Neutrophil (primary cell): ENCODE data around the gene VSIR.

ENCODE experiments used
- H3K27ac ChIP-seq: fragments of 200-600 bp; sonication (generic); 2 replicates; pipeline ENCODE4 v1.5.1; 2016; ENCODE audit warnings: mild to moderate bottlenecking, moderate library complexity
- H3K27me3 ChIP-seq: fragments of 200-600 bp; sonication (generic); 2 replicates; pipeline ENCODE4 v1.6.0; 2016; ENCODE audit warnings: mild to moderate bottlenecking
- H3K36me3 ChIP-seq: fragments of 200-600 bp; sonication (generic); 2 replicates; pipeline ENCODE4 v1.5.1; 2017
- H3K4me1 ChIP-seq, 2 experiments: fragments of 200-600 bp in 1 of 2; sonication (generic) in 1 of 2; 1 replicate in 1 of 2; 2 replicates in 1 of 2; pipeline versions ENCODE4 v1.5.1 to v1.6.1; 2013 to 2016; ENCODE audit warnings: low read depth in 1 of 2, low read length in 1 of 2, mild to moderate bottlenecking in 1 of 2, moderate library complexity in 1 of 2; ENCODE audit not compliant: control insufficient read depth in 1 of 2, insufficient read depth in 1 of 2
- H3K4me3 ChIP-seq, 2 experiments: fragments of 200-600 bp in 1 of 2; sonication (generic) in 1 of 2; 1 replicate in 1 of 2; 2 replicates in 1 of 2; pipeline ENCODE4 v1.5.1; 2013 to 2016; ENCODE audit warnings: low read depth in 1 of 2, low read length in 1 of 2, mild to moderate bottlenecking in 1 of 2, moderate library complexity in 1 of 2
- H3K9me3 ChIP-seq: fragments of 200-600 bp; sonication (generic); 2 replicates; pipeline ENCODE4 v1.5.1; 2016
- TF ChIP-seq, protein P1 (sequence below): fragments of 200-600 bp; sonication (generic); IDR thresholded peaks from 2 replicates; pipeline ENCODE4 v1.5.1; 2016; ENCODE audit warnings: antibody characterized with exemption

Gene VSIR

DNA sequence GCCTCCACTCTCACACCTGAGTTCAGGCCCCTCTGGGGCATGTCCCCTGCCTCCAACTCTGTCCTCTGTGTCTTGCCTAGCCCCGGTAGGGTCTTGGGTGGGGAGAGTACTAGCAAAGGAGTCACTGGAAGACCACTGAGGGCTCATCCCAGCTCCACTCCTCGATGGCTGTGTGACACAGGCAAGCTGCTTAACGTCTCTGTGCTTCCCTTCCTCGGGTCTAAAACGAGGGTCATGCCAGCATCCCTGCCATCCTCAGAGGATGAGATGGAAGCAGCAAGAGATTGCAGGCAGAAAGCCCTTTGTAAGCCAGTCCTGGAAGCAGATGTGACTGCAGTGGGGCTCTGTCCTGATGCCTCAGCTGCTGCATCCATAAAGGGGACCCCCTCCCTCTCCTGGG lies 38.5 kb downstream of the VSIR start:
- H3K4me3 ChIP-seq = peak overlapping the region; percentile 6 to 48
- H3K27me3 ChIP-seq = no peaks in the 10 kb centered on the region
- peaks cover 8% of the 10 kb centered on the region for H3K36me3 ChIP-seq
- H3K9me3 ChIP-seq = no peaks in the 10 kb centered on the region
- H3K4me1 ChIP-seq = peaks cover 98 to 100% of the 10 kb centered on the region in 2 experiments
- TF ChIP-seq, protein P1, sequence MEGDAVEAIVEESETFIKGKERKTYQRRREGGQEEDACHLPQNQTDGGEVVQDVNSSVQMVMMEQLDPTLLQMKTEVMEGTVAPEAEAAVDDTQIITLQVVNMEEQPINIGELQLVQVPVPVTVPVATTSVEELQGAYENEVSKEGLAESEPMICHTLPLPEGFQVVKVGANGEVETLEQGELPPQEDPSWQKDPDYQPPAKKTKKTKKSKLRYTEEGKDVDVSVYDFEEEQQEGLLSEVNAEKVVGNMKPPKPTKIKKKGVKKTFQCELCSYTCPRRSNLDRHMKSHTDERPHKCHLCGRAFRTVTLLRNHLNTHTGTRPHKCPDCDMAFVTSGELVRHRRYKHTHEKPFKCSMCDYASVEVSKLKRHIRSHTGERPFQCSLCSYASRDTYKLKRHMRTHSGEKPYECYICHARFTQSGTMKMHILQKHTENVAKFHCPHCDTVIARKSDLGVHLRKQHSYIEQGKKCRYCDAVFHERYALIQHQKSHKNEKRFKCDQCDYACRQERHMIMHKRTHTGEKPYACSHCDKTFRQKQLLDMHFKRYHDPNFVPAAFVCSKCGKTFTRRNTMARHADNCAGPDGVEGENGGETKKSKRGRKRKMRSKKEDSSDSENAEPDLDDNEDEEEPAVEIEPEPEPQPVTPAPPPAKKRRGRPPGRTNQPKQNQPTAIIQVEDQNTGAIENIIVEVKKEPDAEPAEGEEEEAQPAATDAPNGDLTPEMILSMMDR = no peak
- H3K27ac ChIP-seq = peak overlapping the region; percentile 96

DNA sequence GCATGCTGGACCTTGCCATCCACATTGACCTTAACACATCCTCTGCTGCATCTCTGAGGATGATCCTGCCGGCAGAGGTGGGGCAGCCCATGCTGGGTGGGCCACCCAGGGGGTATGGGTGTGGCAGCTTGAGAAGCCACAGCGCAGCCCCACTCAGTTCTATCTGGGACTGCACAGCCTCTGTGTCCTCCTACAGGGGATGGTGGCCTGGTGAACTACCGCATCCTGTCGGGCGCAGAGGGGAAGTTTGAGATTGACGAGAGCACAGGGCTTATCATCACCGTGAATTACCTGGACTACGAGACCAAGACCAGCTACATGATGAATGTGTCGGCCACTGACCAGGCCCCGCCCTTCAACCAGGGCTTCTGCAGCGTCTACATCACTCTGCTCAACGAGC lies 41.5 kb downstream of the VSIR start:
- Histone ChIP-seq H3K4me1 (peaks cover 98 to 100% of the 10 kb centered on the region in 2 experiments), H3K36me3 (peaks cover 8% of the 10 kb centered on the region), H3K9me3 (no peaks in the 10 kb centered on the region), H3K27me3 (no peaks in the 10 kb centered on the region), H3K27ac (peak overlapping the region; percentile 100), H3K4me3 (no peak overlapping the region)
- TF ChIP-seq, protein P1 = no peak

DNA sequence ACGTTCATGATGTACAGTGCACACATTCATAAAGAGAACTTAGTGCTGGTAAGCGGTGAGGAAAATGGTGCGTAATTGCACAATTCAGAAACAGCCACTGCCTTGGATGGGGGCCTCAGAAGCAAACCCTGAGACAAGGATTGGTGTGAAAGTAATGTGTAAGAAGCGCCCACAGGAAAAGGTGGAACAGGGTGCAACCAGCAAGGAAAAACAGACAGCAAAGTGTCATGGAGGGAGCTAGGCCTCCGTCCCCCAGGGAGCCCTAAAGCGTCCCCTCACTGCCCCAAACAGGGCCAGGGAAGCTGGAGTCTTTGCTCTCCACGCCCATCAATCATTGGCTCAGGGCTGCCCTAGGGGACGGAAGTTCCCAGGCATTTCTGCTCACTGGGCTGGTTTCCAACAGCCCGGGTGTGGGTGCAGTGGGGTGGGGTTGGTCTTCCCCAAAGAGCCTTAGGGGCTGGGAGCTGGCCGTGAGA lies 44.1 kb downstream of the VSIR start:
- Histone ChIP-seq H3K4me3 (peak overlapping the region; percentile 40 to 54), H3K9me3 (no peaks in the 10 kb centered on the region), H3K27me3 (no peaks in the 10 kb centered on the region), H3K36me3 (peaks cover 8% of the 10 kb centered on the region), H3K27ac (peak overlapping the region; percentile 100), H3K4me1 (peaks cover 90 to 93% of the 10 kb centered on the region in 2 experiments)
- TF ChIP-seq, protein P1 = no peak

DNA sequence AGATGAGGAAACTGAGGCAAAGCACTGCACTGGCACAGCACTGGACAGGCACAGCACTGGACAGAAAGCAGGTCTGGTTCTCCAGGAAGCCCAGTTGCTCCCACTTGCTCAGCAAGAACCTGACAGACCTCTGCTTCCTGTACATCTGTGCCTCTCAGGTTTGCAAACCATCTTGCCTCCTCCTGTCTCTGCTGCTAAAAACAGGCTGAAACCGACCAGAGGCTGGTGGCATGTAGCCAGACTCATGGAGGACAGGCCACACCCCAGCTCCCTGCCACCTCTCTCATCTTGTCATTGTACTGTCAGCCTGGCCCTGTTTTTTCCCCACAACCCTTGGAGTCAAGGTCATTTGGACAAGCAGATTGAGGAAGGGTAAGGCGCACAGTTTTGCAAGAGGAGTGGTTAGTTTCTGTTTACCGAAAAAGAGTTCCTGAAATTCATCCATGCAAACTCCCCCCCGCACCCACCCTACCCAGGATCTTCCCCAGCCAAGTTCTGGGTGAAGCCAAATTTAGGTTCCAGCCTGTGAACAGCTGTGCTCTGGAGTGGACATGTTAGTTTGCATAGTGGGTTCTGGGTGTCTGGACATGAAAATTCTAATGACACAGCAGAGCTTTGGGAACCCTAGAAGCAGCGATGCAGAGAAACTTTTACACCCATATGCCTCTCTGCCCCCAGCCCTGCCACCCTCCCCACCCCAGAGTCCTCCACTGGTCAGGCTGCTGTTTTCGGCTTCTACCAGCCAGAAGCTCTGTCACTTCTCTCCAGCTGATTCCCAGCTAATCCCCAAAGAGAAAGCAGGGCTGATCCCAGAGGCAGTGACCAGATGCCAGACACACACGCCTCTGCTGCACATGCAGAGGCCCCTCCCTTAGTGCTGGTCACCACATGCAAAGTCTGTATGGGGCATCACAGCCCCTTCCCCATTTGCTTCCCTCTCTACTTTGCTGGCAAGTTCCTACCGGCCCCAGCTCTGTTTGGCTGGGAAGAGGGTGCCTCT lies 45.3 kb downstream of the VSIR start:
- TF ChIP-seq, protein P1 = peak; percentile 37
- Histone ChIP-seq H3K27ac (peak overlapping the region; percentile 100), H3K4me1 (peaks cover 79 to 81% of the 10 kb centered on the region in 2 experiments), H3K27me3 (no peaks in the 10 kb centered on the region), H3K4me3 (peak overlapping the region; percentile 40 to 54), H3K9me3 (no peaks in the 10 kb centered on the region), H3K36me3 (peaks cover 8% of the 10 kb centered on the region)

DNA sequence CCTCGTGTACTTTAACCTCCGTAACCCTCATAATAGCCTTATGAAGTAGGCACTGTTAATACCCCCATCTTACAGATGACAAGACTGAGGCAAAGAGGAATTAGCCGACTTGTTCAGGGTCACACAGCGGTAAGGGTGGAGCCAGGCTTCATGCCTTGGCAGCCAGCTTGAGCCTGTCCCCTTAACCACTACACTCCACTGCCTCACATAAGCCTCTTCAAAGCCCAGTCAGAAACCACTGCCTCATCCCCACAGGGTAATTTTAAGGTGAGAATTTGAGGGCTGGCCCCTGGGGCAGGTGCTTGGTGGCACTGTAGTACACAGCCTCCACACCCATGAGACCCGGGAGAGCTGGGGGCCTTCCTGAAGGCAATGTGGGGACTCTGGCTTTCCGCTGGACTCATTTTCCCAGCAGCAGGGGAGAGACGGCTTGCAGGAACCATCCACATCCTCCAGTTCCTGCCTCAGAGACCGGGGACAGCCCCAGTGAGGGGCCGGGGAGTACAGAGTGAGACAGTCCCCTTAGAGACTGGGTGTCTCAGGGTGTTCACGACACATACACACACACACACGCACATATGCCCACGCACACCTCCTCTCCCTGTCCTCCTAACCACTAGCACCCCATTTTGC lies 46.1 kb downstream of the VSIR start:
- Histone ChIP-seq H3K4me1 (peaks cover 72 to 73% of the 10 kb centered on the region in 2 experiments), H3K27ac (peak overlapping the region; percentile 100), H3K4me3 (peak overlapping the region; percentile 40 to 54), H3K27me3 (no peaks in the 10 kb centered on the region), H3K36me3 (peaks cover 8% of the 10 kb centered on the region), H3K9me3 (no peaks in the 10 kb centered on the region)
- TF ChIP-seq, protein P1 = no peak
